ENCODE data around the gene RNF152.

The RNF152 gene

DNA sequence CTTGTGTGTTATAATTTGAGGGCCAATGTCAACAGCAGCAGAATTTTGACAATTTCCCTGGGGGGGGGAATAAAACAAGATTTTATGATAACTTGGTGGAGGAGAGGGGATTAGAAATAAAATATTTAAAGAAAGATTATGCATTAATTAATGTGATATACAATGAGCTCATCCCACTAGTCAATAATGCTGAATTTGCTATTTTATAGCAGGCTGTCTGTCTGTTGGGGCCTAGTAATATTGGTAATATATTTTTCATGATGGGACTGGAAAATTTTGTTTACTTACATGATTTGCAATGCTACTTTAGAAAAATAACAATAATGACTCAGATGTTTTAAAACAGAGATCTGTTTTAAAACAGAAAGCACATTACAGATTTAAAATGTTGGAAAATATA, 118.0 kb downstream of the RNF152 start:
- TF ChIP-seq, protein P1, sequence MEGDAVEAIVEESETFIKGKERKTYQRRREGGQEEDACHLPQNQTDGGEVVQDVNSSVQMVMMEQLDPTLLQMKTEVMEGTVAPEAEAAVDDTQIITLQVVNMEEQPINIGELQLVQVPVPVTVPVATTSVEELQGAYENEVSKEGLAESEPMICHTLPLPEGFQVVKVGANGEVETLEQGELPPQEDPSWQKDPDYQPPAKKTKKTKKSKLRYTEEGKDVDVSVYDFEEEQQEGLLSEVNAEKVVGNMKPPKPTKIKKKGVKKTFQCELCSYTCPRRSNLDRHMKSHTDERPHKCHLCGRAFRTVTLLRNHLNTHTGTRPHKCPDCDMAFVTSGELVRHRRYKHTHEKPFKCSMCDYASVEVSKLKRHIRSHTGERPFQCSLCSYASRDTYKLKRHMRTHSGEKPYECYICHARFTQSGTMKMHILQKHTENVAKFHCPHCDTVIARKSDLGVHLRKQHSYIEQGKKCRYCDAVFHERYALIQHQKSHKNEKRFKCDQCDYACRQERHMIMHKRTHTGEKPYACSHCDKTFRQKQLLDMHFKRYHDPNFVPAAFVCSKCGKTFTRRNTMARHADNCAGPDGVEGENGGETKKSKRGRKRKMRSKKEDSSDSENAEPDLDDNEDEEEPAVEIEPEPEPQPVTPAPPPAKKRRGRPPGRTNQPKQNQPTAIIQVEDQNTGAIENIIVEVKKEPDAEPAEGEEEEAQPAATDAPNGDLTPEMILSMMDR (conservative IDR thresholded peaks at IDR 0.05; ENCODE audit: low read depth): no peak
- DNase-seq (ENCODE audit: low spot score): no peak
- ChIA-PET POLR2A (ENCODE audit: low non-redundant PET) (no interaction called here), CTCF (interaction anchor here (0.7 kb wide), 1 partner anchor 559 kb away, joined by 3 read pairs; no protein-coding TSS in a partner anchor)
- H3K27ac ChIP-seq: no peak overlapping the region

DNA sequence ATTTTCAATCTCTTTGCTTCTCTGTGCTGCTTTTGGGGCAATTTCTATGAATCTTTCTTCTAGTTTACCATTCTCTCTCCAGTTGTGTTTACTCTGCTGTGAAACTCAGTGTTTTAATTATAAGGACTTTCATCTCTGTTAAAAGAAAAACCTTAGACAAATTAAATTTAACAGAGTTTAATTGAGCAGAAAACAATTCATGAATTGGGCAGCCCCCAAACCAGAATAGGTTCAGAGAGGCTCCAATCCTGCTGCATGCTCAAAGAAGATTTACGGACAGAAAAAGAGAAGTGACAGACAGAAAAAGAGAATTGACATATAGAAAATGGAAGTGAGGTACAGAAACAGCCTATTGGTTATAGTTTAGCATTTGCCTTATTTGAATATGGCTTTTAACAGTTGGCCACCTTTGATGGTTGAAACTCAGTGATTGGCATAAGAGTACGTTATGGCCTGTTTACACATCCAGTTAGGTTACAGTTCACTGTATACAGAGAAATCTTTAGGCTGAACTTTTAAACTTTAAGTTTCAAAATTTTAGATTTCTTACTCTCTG, 120.4 kb downstream of the RNF152 start:
- no peak overlapping the region for H3K27ac ChIP-seq
- POLR2A ChIA-PET (ENCODE audit: low non-redundant PET): no interaction called here
- TF ChIP-seq, protein P1 (conservative IDR thresholded peaks at IDR 0.05; ENCODE audit: low read depth): no peak
- CTCF ChIA-PET: no interaction called here
- DNase-seq (ENCODE audit: low spot score): no peak

- H3K27ac ChIP-seq: no peak overlapping the region
- CTCF ChIA-PET: no interaction called here
- DNase-seq (ENCODE audit: low spot score): no peak
- TF ChIP-seq, protein P1 (conservative IDR thresholded peaks at IDR 0.05; ENCODE audit: low read depth): no peak
- POLR2A ChIA-PET (ENCODE audit: low non-redundant PET): no interaction called here
Measured at GRCh38 chr18:61771861-61772260, 120.9 kb downstream of the RNF152 start.

DNA sequence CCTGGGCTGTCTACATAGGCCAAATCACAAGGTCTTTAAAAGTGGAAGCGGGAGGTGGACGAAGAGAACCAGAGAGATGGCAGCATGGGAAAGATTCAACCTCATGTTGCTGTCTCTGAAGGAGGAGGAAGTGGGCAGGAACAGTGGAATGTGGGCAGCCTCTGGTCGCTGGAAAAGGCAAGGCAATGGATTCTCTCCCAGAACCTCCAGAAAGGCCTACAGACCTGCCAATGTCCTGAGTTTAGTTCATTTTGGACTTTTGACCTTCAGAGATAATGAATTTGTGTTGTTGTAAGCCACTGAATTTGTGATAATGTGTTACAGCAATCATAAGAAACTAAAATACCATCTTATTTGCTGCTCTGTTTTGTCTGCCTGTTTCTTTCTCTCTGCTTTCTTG, 122.5 kb downstream of the RNF152 start:
- TF ChIP-seq, protein P1 (conservative IDR thresholded peaks at IDR 0.05; ENCODE audit: low read depth): no peak
- ChIA-PET POLR2A (ENCODE audit: low non-redundant PET) (no interaction called here), CTCF (no interaction called here)
- no peak for DNase-seq (ENCODE audit: low spot score)
- H3K27ac ChIP-seq: no peak overlapping the region

DNA sequence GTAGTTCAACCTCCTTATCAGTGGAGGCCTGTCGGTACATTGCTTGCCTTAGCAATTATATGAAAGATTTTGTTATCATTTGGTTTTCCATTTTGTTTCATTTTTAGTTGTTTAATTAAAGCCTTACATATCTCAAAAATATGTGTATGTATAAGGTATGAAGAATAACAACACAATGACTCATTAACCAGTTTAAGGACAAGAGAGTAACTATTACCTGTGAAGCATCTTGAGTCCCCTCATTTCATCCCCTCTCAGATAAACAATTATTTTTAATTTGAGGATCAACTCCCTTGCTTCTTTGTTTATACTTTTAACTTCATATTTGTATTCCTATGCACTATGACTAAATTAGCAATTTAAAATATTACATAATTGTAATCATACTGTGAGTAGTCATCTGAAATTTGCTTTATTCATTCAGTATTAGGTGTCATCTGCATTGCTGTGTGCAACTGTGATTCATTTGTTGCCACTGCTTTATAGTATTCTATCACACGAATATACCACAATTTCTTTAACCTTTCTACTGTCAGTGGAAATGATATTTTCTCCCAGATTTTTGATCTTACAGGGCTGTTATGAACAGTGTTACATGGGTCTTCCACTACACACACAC, 126.4 kb downstream of the RNF152 start:
- no peak overlapping the region for H3K27ac ChIP-seq
- no peak for DNase-seq (ENCODE audit: low spot score)
- ChIA-PET CTCF (no interaction called here), POLR2A (ENCODE audit: low non-redundant PET) (no interaction called here)
- TF ChIP-seq, protein P1 (conservative IDR thresholded peaks at IDR 0.05; ENCODE audit: low read depth): no peak

DNA sequence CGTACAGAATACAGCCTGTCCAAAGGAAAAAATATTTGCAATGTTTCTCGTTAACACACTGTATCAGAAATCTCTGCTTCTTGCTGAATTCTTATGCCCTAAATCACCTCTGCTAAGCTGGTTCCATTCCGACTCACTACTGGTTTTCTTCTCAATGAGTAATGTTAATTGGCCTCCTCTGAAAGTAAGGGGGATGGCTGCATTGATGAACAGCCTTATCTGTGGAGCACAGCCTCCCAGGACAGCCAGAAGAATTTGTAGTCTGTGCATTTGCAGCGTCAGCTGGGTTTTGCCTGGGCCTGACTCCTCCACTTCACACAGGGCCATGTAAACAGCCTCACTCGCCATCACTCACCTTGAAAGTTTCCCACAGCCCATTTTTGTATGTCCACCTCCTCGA, 127.7 kb downstream of the RNF152 start:
- no peak overlapping the region for H3K27ac ChIP-seq
- TF ChIP-seq, protein P1 (conservative IDR thresholded peaks at IDR 0.05; ENCODE audit: low read depth): no peak
- DNase-seq (ENCODE audit: low spot score): no peak
- POLR2A ChIA-PET (ENCODE audit: low non-redundant PET): no interaction called here
- CTCF ChIA-PET: no interaction called here
